Measurements from ENCODE around the gene LAMC3.

LAMC3 gene

GRCh38 chr9:131008909-131009618 is at the start of gene LAMC3:
Gene LAMC3 (plus strand): TSS chr9:131009174. CDS start chr9:131009215, 41 bp downstream.
- no peak for DNase-seq

GRCh38 chr9:130959809-130960334 is 49.1 kb upstream of the LAMC3 start:
- DNase-seq: no peak

GRCh38 chr9:130960522-130961378 is 48.2 kb upstream of the LAMC3 start:
- no peak for DNase-seq

- DNase-seq: no peak
Measured at GRCh38 chr9:130961511-130962300, 47.3 kb upstream of the LAMC3 start.

- no peak for DNase-seq
Measured at GRCh38 chr9:130962418-130963316, 46.3 kb upstream of the LAMC3 start.

GRCh38 chr9:130963337-130963908 is 45.6 kb upstream of the LAMC3 start:
- DNase-seq: no peak

- no peak for DNase-seq
Measured at GRCh38 chr9:130963916-130964315, 45.1 kb upstream of the LAMC3 start.

GRCh38 chr9:130965680-130966079 is 43.3 kb upstream of the LAMC3 start:
- DNase-seq: no peak

- DNase-seq: no peak
Measured at GRCh38 chr9:130970052-130970451, 38.9 kb upstream of the LAMC3 start.

GRCh38 chr9:130970855-130971254 is 38.1 kb upstream of the LAMC3 start:
- no peak for DNase-seq

GRCh38 chr9:130971294-130971849 is 37.6 kb upstream of the LAMC3 start:
- DNase-seq: no peak

- DNase-seq: no peak
Measured at GRCh38 chr9:130972277-130972956, 36.6 kb upstream of the LAMC3 start.

GRCh38 chr9:130972957-130973685 is 35.9 kb upstream of the LAMC3 start:
- DNase-seq: no peak

GRCh38 chr9:130973686-130974281 is 35.2 kb upstream of the LAMC3 start:
- no peak for DNase-seq

GRCh38 chr9:130974697-130975096 is 34.3 kb upstream of the LAMC3 start:
- DNase-seq: no peak

- DNase-seq: no peak
Measured at GRCh38 chr9:130975156-130975555, 33.8 kb upstream of the LAMC3 start.

- DNase-seq: no peak
Measured at GRCh38 chr9:130975932-130976841, 32.8 kb upstream of the LAMC3 start.

- no peak for DNase-seq
Measured at GRCh38 chr9:130977811-130978221, 31.2 kb upstream of the LAMC3 start.

Data from activated gamma-delta T cell treated with Interleukin-2 at 50 U/mL for 16 hours (primary cell).